IPS DF 6.9 (cell line): ENCODE results near the gene TMEM87B.

Experiments
- DNase-seq: peaks from one replicate; pipeline ENCODE4 v3.0.0-alpha.2; 2013; ENCODE audit warnings: low read depth, low spot score
- H3K27ac ChIP-seq: one replicate; pipeline ENCODE4 v1.5.1; 2013; ENCODE audit warnings: low read length, control low read depth
- H3K27me3 ChIP-seq: 2 replicates; pipeline ENCODE4 v1.6.1; 2013; ENCODE audit warnings: mild to moderate bottlenecking, low read length; ENCODE audit not compliant: control insufficient read depth, insufficient read depth
- H3K36me3 ChIP-seq: 2 replicates; pipeline ENCODE4 v1.6.1; 2013; ENCODE audit warnings: low read length; ENCODE audit not compliant: control insufficient read depth, insufficient read depth
- H3K4me1 ChIP-seq: 2 replicates; pipeline ENCODE4 v1.6.1; 2013; ENCODE audit warnings: low read length; ENCODE audit not compliant: control insufficient read depth, insufficient read depth
- H3K4me3 ChIP-seq: 2 replicates; pipeline ENCODE4 v1.5.1; 2013; ENCODE audit warnings: mild to moderate bottlenecking, low read length
- H3K9me3 ChIP-seq: 2 replicates; pipeline ENCODE4 v1.6.1; 2013; ENCODE audit warnings: low read length, inconsistent platforms; ENCODE audit not compliant: control insufficient read depth, insufficient read depth
- WGBS: extraction: QIAGEN DNeasy Blood & Tissue Kit; methylation state at CpG from one replicate; pipeline ENCODE4 v1.1.7; 2013; ENCODE audit warnings: mixed read lengths, missing lambda C conversion rate; ENCODE audit not compliant: insufficient read length, insufficient coverage; 5-methylcytosine and 5-hydroxymethylcytosine counted together

The TMEM87B gene, protein sequence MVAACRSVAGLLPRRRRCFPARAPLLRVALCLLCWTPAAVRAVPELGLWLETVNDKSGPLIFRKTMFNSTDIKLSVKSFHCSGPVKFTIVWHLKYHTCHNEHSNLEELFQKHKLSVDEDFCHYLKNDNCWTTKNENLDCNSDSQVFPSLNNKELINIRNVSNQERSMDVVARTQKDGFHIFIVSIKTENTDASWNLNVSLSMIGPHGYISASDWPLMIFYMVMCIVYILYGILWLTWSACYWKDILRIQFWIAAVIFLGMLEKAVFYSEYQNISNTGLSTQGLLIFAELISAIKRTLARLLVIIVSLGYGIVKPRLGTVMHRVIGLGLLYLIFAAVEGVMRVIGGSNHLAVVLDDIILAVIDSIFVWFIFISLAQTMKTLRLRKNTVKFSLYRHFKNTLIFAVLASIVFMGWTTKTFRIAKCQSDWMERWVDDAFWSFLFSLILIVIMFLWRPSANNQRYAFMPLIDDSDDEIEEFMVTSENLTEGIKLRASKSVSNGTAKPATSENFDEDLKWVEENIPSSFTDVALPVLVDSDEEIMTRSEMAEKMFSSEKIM

DNA sequence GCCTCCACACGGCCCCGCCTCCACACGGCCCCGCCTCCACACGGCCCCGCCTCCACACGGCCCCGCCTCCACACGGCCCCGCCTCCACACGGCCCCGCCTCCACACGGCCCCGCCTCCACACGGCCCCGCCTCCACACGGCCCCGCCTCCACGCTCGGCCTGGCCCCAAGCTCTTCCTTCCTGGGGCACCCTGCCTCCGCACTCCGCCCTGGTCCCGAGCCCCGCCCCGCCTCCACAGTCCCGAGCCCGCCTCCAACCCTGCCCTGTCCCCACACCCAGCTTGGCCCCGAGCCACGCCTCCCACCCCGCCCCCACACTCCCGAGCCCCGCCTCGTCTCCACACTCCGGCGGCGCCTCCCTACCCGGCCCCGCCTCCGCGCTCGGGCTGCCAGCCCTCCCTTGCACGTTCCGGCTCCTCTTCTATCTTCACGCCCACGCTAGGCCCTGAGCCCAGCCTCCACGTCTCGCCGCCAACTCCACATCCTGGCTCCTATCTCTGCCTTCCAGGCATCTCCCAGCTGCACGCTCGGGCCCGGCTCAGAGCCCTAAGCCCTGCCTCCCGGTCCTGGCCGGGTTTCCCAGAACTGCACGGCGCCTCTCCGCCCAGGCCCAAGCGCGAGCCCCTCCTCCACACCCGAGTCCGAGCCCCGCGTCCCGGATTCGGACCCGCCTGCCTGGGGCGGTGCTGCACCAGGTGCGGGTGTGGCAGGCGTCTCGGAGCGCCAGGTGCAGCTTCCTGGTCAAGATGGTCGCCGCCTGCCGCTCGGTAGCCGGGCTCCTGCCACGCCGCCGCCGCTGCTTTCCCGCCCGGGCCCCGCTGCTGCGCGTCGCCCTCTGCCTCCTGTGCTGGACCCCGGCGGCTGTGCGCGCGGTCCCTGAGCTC lies at the start of gene TMEM87B:
Gene TMEM87B, plus strand, starts transcription at position 423 of the 883 bp plus-strand sequence. Its CDS starts 323 bp downstream, at position 746.
- H3K27me3 ChIP-seq, result no peaks in the 10 kb centered on the region
- H3K27ac ChIP-seq, result no peak within 1 kb of the TSS
- H3K36me3 ChIP-seq, result no peaks in the 10 kb centered on the region
- H3K4me1 ChIP-seq, result no peaks in the 10 kb centered on the region
- no CpG with 5 or more reads among the region's 90 CpGs for WGBS
- DNase-seq, result peak; percentile 78
- H3K4me3 ChIP-seq, result peak within 1 kb of the TSS; percentile 75
- H3K9me3 ChIP-seq, result no peaks in the 10 kb centered on the region

DNA sequence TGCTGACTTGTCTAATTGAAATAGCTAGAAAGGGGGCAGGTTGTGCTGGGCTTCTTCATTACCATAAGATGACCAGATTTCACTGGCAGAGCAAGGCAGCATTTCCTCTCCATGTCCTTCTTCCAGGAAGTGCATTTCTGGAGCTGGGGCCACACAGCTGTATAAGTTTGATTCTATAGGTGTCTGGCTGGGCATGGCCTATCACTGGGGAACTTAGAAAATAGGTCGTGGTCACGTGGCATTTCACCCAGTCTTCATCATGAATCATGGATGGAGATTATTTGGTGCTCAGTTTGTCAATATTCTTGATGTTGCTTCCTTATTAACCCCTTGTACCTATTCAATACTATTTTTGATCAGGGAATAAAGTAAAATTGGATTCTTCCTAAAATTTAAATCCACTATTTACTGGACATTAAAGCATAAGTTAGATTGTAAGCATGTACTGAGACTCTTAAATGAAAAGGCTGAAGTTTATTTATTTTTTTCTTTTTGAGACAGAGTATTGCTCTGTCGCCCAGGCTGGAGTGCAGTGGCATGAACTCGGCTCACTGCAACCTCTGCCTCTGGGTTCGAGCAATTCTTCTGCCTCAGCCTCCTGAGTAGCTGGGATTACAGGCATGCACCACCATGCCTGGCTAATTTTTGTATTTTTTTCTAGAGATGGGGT lies 49.5 kb upstream of the TMEM87B start:
- no peaks in the 10 kb centered on the region for H3K4me1 ChIP-seq
- H3K36me3 ChIP-seq, result no peaks in the 10 kb centered on the region
- WGBS, result no CpG with 5 or more reads among the region's 5 CpGs
- no peak overlapping the region for H3K4me3 ChIP-seq
- H3K27ac ChIP-seq, result no peak overlapping the region
- no peaks in the 10 kb centered on the region for H3K27me3 ChIP-seq
- no peak for DNase-seq
- no peaks in the 10 kb centered on the region for H3K9me3 ChIP-seq

DNA sequence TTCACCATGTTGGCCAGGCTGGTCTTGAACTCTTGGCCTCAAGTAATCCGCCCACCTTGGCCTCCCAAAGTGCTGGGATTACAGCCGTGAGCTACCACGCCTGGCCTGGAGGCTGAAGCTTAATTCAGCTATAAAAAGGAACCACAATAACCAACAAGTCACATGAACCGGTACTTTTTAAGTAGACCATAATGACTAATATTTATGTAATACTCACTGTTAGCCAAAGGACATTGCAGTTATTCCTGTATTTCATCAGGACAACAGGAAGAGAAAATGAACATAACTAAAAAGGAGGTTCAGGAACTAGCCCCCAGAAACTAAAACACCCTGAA lies 49.0 kb upstream of the TMEM87B start:
- Histone ChIP-seq H3K4me1 (no peaks in the 10 kb centered on the region), H3K27ac (no peak overlapping the region), H3K27me3 (no peaks in the 10 kb centered on the region), H3K36me3 (no peaks in the 10 kb centered on the region), H3K4me3 (no peak overlapping the region), H3K9me3 (no peaks in the 10 kb centered on the region)
- WGBS, result no CpG with 5 or more reads among the region's 4 CpGs
- no peak for DNase-seq

DNA sequence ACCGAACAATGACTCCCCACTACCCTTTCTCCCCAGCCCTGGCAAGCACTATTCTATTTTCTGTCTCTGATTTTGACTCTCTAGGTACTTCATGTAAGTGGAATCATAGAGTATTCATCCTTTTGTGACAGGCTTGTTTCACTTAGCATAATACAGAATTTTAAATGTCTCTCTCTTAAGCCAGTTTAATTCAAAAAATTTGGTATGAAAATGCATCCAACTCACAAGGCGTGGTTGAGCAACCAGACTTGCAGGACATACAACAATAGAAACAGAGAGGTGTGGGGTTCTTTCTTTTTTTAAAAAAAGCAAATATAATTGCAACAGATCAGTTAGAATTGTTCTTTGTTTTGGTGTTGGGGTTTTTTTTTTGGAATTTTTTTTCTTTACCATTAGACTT lies 47.6 kb upstream of the TMEM87B start:
- H3K27ac ChIP-seq, result no peak overlapping the region
- no peak overlapping the region for H3K4me3 ChIP-seq
- H3K36me3 ChIP-seq, result no peaks in the 10 kb centered on the region
- no peaks in the 10 kb centered on the region for H3K4me1 ChIP-seq
- no peaks in the 10 kb centered on the region for H3K9me3 ChIP-seq
- WGBS, result no CpG with 5 or more reads among the region's 2 CpGs
- DNase-seq, result no peak
- H3K27me3 ChIP-seq, result no peaks in the 10 kb centered on the region

DNA sequence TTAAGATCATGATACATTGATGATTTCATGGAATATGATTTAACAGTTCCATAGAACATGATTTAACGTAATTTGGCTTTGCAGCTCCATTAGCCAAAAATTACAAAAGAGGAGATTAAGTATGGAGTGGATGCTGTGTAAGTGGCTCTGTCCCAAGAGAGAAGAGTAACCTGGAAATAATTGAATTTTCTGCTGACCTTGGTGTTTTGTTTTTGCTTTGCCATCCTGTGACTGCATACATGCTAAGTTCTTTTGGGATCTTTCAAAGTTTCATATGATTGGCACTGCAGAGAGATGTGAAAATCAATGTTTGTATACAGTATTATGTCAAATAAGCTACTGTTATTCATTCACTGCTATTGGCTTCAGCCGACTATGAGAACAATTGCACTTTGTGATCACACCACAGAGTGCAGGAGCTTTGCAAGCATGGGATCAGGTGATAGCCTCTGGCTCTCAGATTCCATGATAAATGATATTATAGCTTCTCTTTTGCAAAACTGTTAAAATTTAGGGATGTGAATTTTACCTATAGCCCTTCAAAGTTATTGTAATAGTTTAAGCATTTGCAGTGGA lies 46.1 kb upstream of the TMEM87B start:
- Histone ChIP-seq H3K4me1 (no peaks in the 10 kb centered on the region), H3K4me3 (no peak overlapping the region), H3K9me3 (no peaks in the 10 kb centered on the region), H3K27ac (no peak overlapping the region), H3K27me3 (no peaks in the 10 kb centered on the region), H3K36me3 (no peaks in the 10 kb centered on the region)
- no CpG with 5 or more reads among the region's 2 CpGs for WGBS
- no peak for DNase-seq

DNA sequence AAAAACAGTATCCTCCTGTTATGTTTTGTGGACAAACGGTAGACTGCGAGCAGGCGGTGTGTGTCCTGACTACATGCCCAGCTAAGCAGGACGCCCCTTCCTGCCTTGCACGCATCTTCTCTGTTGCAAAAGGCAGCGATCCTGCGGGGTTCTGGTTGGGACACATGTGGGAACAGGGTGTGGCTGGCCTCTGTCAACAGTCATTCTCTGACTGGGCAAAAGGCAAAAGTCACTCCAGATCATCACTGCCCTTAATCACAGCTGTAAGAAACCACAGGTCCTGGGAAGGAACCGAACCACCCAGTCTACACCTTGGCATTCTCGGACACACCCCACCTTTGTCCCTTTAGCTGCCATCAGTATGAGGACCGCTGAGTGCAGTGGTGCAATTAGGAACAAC lies 44.3 kb upstream of the TMEM87B start:
- H3K4me1 ChIP-seq, result no peaks in the 10 kb centered on the region
- no peak overlapping the region for H3K27ac ChIP-seq
- no CpG with 5 or more reads among the region's 10 CpGs for WGBS
- no peaks in the 10 kb centered on the region for H3K36me3 ChIP-seq
- no peaks in the 10 kb centered on the region for H3K9me3 ChIP-seq
- H3K27me3 ChIP-seq, result no peaks in the 10 kb centered on the region
- no peak overlapping the region for H3K4me3 ChIP-seq
- no peak for DNase-seq

DNA sequence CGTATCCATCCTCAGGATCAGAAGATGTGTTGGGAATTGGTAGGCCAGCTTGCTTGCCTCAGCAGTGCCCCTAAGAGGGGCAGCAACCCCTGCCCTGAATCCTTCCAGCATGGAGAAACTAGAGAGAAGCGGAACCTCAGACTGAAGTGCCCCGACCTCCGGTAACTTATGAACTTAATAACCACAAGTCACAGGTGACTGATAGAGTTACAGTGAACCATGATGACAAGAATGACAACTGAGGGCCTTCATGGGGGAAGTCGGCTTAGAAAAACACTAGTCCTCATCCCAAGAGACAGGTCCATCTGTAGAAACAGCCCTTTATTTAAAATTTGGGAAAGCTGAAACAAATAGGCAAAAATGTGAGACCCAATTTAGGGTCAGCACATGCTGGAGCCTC lies 42.5 kb upstream of the TMEM87B start:
- no peak for DNase-seq
- no peak overlapping the region for H3K4me3 ChIP-seq
- H3K36me3 ChIP-seq, result no peaks in the 10 kb centered on the region
- no peaks in the 10 kb centered on the region for H3K27me3 ChIP-seq
- H3K4me1 ChIP-seq, result no peaks in the 10 kb centered on the region
- H3K27ac ChIP-seq, result no peak overlapping the region
- WGBS, result no CpG with 5 or more reads among the region's 5 CpGs
- no peaks in the 10 kb centered on the region for H3K9me3 ChIP-seq

DNA sequence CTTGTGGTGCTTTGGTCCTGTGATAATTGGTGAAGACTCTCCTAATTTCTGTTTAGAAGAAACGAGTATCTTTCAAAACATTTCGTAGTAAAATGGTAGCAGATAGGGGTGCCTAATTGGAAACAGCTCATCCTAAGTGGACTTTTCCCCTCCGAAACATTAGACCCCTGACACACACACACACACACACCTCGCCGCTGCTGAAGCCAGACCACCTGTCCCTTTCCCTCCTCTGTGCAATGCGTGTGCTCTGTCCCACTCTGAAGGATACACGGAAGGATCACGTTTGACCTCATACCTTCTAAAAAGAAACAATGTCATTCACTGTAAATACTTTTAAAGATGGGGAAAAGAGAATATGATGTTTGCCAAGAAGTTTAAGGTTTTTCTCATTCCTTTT lies 36.2 kb upstream of the TMEM87B start:
- Histone ChIP-seq H3K4me3 (no peak overlapping the region), H3K9me3 (no peaks in the 10 kb centered on the region), H3K27ac (no peak overlapping the region), H3K4me1 (peaks cover 2% of the 10 kb centered on the region; the same call in 1 of the 2 replicates), H3K36me3 (no peaks in the 10 kb centered on the region), H3K27me3 (no peaks in the 10 kb centered on the region)
- no CpG with 5 or more reads among the region's 8 CpGs for WGBS
- no peak for DNase-seq

DNA sequence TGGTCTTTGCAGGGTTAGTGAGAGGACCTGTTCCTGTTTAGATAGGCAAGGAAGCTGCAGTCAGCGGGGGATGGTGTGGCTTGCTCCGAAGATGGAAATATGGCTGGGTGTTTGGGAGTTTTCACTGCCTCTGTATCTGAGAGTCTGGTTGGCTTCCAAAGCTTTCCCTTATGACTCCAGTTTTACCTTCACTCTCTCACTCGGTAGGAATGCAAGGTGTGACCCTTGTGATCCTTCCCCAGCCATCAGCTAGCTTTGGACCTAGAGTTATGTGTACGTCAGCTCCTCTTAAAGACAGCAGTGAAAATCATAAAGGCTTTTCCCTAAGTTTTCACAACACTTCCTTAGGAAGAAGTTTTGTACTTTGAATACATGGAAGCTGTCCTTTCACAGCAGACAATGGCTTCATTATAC lies 35.5 kb upstream of the TMEM87B start:
- Histone ChIP-seq H3K27ac (no peak overlapping the region), H3K4me3 (no peak overlapping the region), H3K9me3 (no peaks in the 10 kb centered on the region), H3K4me1 (peaks cover 2% of the 10 kb centered on the region; the same call in 1 of the 2 replicates), H3K36me3 (no peaks in the 10 kb centered on the region), H3K27me3 (no peaks in the 10 kb centered on the region)
- no CpG with 5 or more reads among the region's 4 CpGs for WGBS
- no peak for DNase-seq

DNA sequence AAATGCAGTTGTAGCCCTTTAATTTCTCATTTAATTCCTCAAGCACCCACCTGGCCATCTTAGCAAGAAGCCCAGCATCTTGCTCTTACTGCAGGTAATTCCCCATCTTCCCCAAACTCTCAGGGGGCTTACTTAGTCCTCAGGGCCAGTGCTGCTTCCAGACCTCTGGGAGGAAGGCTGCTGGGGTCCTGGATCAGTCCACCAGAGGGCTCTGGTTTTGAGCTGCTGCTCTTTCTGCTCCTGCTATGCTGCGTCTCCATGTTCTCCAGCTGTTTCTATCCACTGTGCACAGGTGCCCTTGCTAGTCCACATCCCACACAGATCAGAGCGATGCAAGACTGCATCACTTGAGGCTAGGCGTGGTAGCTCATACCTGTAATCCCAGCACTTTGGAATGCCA lies 34.5 kb upstream of the TMEM87B start:
- Histone ChIP-seq H3K27me3 (no peaks in the 10 kb centered on the region), H3K27ac (no peak overlapping the region), H3K36me3 (no peaks in the 10 kb centered on the region), H3K4me3 (no peak overlapping the region), H3K9me3 (no peaks in the 10 kb centered on the region), H3K4me1 (peaks cover 2% of the 10 kb centered on the region; the same call in 1 of the 2 replicates)
- peak; percentile 9 for DNase-seq
- no CpG with 5 or more reads among the region's 3 CpGs for WGBS
